ENCODE results near the gene POPDC2.

GRCh38 chr3:119592861-119593260 is 67.5 kb downstream of the POPDC2 start:
- TF ChIP-seq CTCF (conservative IDR thresholded peaks at IDR 0.05 in 1 of 2, IDR thresholded peaks at IDR 0.05 in 1 of 2; ENCODE audit: extremely low read depth in 1 of 2, insufficient read depth in 1 of 2, low read depth in 1 of 2, low read length in 2 of 2) (no peak), EZH2 (IDR thresholded peaks at IDR 0.05; ENCODE audit: borderline replicate concordance, low read length) (no peak)
